Mesendoderm (in vitro differentiated cells): ENCODE data around the gene GLCE.

Experiments
- DNase-seq: peaks from one replicate; pipeline ENCODE4 v3.0.0; 2013
- H2AK5ac ChIP-seq: 2 replicates; pipeline ENCODE4 v1.6.1; 2013; ENCODE audit warnings: low read length, inconsistent platforms
- H2BK120ac ChIP-seq: 2 replicates; pipeline ENCODE4 v1.6.1; 2013; ENCODE audit warnings: low read depth, mild to moderate bottlenecking, low read length, moderate library complexity, mixed read lengths
- H2BK15ac ChIP-seq: replicated peaks from 2 replicates; pipeline ENCODE4 v1.6.1; 2013; ENCODE audit warnings: low read depth, mild to moderate bottlenecking, moderate library complexity
- H2BK5ac ChIP-seq: 2 replicates; pipeline ENCODE4 v1.6.1; 2013; ENCODE audit warnings: low read length, inconsistent platforms
- H3K18ac ChIP-seq: 2 replicates; pipeline ENCODE4 v1.6.1; 2013; ENCODE audit warnings: mild to moderate bottlenecking, low read length, mixed read lengths
- H3K23ac ChIP-seq: one replicate; pipeline ENCODE4 v1.6.1; 2013; ENCODE audit warnings: low read length
- H3K27ac ChIP-seq: 2 replicates; pipeline ENCODE4 v1.5.1; 2013; ENCODE audit warnings: low read depth, mild to moderate bottlenecking, inconsistent platforms, low read length, moderate library complexity
- H3K27me3 ChIP-seq: 2 replicates; pipeline ENCODE4 v1.6.1; 2013; ENCODE audit warnings: low read length, control low read depth, mild to moderate bottlenecking, inconsistent platforms; ENCODE audit not compliant: insufficient read depth, poor library complexity
- H3K36me3 ChIP-seq: 2 replicates; pipeline ENCODE4 v1.6.1; 2013; ENCODE audit warnings: low read length, inconsistent platforms; ENCODE audit not compliant: control insufficient read depth, insufficient read depth
- H3K4ac ChIP-seq: one replicate; pipeline ENCODE4 v1.6.1; 2013; ENCODE audit warnings: low read depth, mild to moderate bottlenecking, low read length, moderate library complexity
- H3K4me1 ChIP-seq: 2 replicates; pipeline ENCODE4 v1.6.1; 2013; ENCODE audit warnings: low read depth, low read length, inconsistent platforms; ENCODE audit not compliant: control insufficient read depth
- H3K4me2 ChIP-seq: 2 replicates; pipeline ENCODE4 v1.6.1; 2013; ENCODE audit warnings: low read length
- H3K4me3 ChIP-seq: 2 replicates; pipeline ENCODE4 v1.5.1; 2013; ENCODE audit warnings: mild to moderate bottlenecking, low read length
- H3K56ac ChIP-seq: one replicate; pipeline ENCODE4 v1.6.1; 2013; ENCODE audit warnings: low read length
- H3K79me1 ChIP-seq: 2 replicates; pipeline ENCODE4 v1.6.1; 2013; ENCODE audit warnings: low read length, inconsistent platforms
- H3K79me2 ChIP-seq: 2 replicates; pipeline ENCODE4 v1.6.1; 2013; ENCODE audit warnings: mild to moderate bottlenecking, low read length; ENCODE audit not compliant: control insufficient read depth, insufficient read depth
- H3K9ac ChIP-seq: 2 replicates; pipeline ENCODE4 v1.6.1; 2013; ENCODE audit warnings: low read length, inconsistent platforms
- H4K5ac ChIP-seq: one replicate; pipeline ENCODE4 v1.6.1; 2013; ENCODE audit warnings: low read length
- H4K8ac ChIP-seq: one replicate; pipeline ENCODE4 v1.6.1; 2013; ENCODE audit warnings: low read depth, mild to moderate bottlenecking, control low read depth, low read length, moderate library complexity
- WGBS: extraction: QIAGEN DNeasy Blood & Tissue Kit; methylation state at CpG from one replicate; pipeline ENCODE4 v1.1.7; 2013; ENCODE audit warnings: low lambda C conversion rate, missing lambda C conversion rate; ENCODE audit not compliant: insufficient coverage; ENCODE audit errors: extremely low coverage; 5-methylcytosine and 5-hydroxymethylcytosine counted together

GLCE gene

GRCh38 chr15:69118089-69118488, 42.3 kb upstream of the GLCE start:
- no peak overlapping the region for H3K4me3 ChIP-seq
- H2BK5ac ChIP-seq, result no peak overlapping the region
- H3K4me2 ChIP-seq, result no peak overlapping the region
- H2BK120ac ChIP-seq, result no peak overlapping the region
- no peaks in the 10 kb centered on the region for H3K79me2 ChIP-seq
- H3K4ac ChIP-seq, result no peak overlapping the region
- H2AK5ac ChIP-seq, result no peak overlapping the region
- no peak overlapping the region for H3K9ac ChIP-seq
- H3K23ac ChIP-seq, result no peak overlapping the region
- H4K8ac ChIP-seq, result no peak overlapping the region
- no peaks in the 10 kb centered on the region for H3K79me1 ChIP-seq
- no peak for DNase-seq
- H3K4me1 ChIP-seq, result peaks cover 13% of the 10 kb centered on the region
- WGBS, result no CpG with 5 or more reads among the region's 4 CpGs
- H3K56ac ChIP-seq, result peak overlapping the region; percentile 50
- no peak overlapping the region for H3K18ac ChIP-seq
- no peak overlapping the region for H3K27ac ChIP-seq
- H3K27me3 ChIP-seq, result no peaks in the 10 kb centered on the region
- no peak overlapping the region for H4K5ac ChIP-seq
- H3K36me3 ChIP-seq, result no peaks in the 10 kb centered on the region
- no peak overlapping the region for H2BK15ac ChIP-seq

- Histone ChIP-seq H2BK15ac (no peak overlapping the region), H3K18ac (no peak overlapping the region), H3K9ac (no peak overlapping the region), H4K5ac (no peak overlapping the region), H4K8ac (no peak overlapping the region), H3K4me1 (peaks cover 13% of the 10 kb centered on the region), H2BK120ac (no peak overlapping the region), H3K79me1 (no peaks in the 10 kb centered on the region), H3K4me2 (no peak overlapping the region), H2BK5ac (no peak overlapping the region), H3K56ac (peak overlapping the region; percentile 44), H2AK5ac (no peak overlapping the region), H3K27me3 (no peaks in the 10 kb centered on the region), H3K27ac (no peak overlapping the region), H3K4ac (no peak overlapping the region), H3K79me2 (no peaks in the 10 kb centered on the region), H3K4me3 (no peak overlapping the region), H3K23ac (no peak overlapping the region), H3K36me3 (no peaks in the 10 kb centered on the region)
- no CpG with 5 or more reads among the region's 2 CpGs for WGBS
- DNase-seq, result no peak
Observed at GRCh38 chr15:69119001-69119400, 41.4 kb upstream of the GLCE start.

DNA sequence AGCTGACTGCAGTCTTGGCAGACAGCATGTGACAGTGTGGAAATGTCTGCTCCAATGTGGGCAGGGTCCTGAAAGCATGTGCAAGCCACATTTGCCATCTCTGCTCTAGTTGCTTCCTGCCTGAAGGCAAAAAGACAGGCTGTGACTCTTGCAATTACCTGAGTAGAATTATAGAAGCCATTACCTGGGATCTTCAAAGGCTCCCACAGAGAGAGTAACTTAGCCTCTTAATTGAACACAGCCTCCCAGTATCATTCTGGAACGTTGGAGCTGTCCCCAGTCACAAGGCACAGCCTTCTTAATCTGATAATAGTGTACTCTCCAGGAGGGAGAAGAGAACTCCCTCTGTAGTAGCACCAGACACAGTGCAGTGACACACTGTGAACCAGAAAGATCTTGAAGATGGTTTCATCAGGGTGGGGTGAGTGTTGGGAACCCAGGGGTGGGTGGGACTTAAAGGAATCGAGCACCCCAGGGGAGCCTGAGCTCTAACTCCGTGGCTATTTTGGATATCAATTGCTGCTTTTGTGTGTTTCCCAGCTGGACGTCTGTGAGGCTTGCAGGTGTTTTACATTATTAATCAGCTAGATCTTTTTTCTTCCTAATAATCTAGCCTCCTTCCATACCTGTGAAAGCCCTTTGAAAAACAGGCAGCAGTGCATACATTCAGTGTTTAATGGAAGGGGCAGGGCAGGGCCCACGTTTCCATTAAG, 40.6 kb upstream of the GLCE start:
- H3K4me2 ChIP-seq, result no peak overlapping the region
- no peak overlapping the region for H3K4ac ChIP-seq
- H4K8ac ChIP-seq, result no peak overlapping the region
- no peak overlapping the region for H2BK15ac ChIP-seq
- no peaks in the 10 kb centered on the region for H3K36me3 ChIP-seq
- no peak overlapping the region for H3K4me3 ChIP-seq
- WGBS, result no CpG with 5 or more reads among the region's 5 CpGs
- no peak overlapping the region for H4K5ac ChIP-seq
- H3K79me1 ChIP-seq, result no peaks in the 10 kb centered on the region
- H3K27me3 ChIP-seq, result no peaks in the 10 kb centered on the region
- peaks cover 13% of the 10 kb centered on the region for H3K4me1 ChIP-seq
- no peak overlapping the region for H3K56ac ChIP-seq
- no peak overlapping the region for H3K18ac ChIP-seq
- H3K23ac ChIP-seq, result no peak overlapping the region
- no peak for DNase-seq
- no peaks in the 10 kb centered on the region for H3K79me2 ChIP-seq
- H2BK5ac ChIP-seq, result no peak overlapping the region
- H3K9ac ChIP-seq, result no peak overlapping the region
- H2AK5ac ChIP-seq, result no peak overlapping the region
- H2BK120ac ChIP-seq, result no peak overlapping the region
- H3K27ac ChIP-seq, result no peak overlapping the region

- Histone ChIP-seq H2BK5ac (no peak overlapping the region), H3K36me3 (no peaks in the 10 kb centered on the region), H3K4me3 (no peak overlapping the region), H3K27ac (no peak overlapping the region), H3K27me3 (no peaks in the 10 kb centered on the region), H3K4ac (no peak overlapping the region), H3K79me1 (no peaks in the 10 kb centered on the region), H2BK120ac (no peak overlapping the region), H3K23ac (no peak overlapping the region), H2BK15ac (no peak overlapping the region), H3K9ac (no peak overlapping the region), H4K8ac (no peak overlapping the region), H3K4me1 (peaks cover 13% of the 10 kb centered on the region), H3K4me2 (no peak overlapping the region), H3K18ac (no peak overlapping the region), H4K5ac (no peak overlapping the region), H3K79me2 (no peaks in the 10 kb centered on the region), H3K56ac (no peak overlapping the region), H2AK5ac (no peak overlapping the region)
- DNase-seq, result no peak
- WGBS, result no CpG with 5 or more reads among the region's 3 CpGs
Observed at GRCh38 chr15:69120732-69121131, 39.7 kb upstream of the GLCE start.

DNA sequence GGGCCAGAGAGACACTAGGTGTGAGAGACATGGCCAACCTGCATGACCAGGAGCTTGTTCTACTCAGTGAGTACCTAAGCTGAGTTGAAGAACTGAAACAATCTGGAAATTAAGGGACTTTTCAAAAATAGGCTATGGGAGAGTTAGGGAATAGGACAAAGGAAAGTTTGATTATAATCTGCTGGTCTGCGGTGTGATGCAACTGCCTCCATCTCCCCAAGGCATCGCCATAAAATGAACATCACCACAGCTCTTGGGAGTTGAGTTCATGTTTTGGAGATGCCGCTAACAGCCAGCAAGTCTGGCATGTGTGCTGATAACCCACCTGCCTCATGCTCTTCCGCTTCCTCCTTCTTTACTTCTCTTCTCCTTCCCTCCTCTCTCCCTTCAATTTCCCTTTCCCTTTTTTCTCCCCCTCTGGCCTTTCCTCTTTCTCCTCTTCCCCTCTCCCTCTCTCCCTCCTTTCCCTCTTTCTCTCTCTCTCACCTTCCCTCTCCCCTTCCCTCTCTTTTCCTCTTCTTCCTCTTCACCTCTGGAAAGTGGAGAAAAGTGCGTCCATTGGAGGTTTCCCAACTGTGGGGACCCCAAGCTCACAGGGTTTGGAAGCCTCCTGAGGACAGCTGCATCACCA, 39.1 kb upstream of the GLCE start:
- Histone ChIP-seq H4K8ac (no peak overlapping the region), H3K27me3 (no peaks in the 10 kb centered on the region), H3K27ac (no peak overlapping the region), H3K4me2 (no peak overlapping the region), H3K18ac (no peak overlapping the region), H3K36me3 (no peaks in the 10 kb centered on the region), H3K4me1 (peaks cover 13% of the 10 kb centered on the region), H2AK5ac (no peak overlapping the region), H2BK5ac (no peak overlapping the region), H3K56ac (no peak overlapping the region), H3K79me2 (no peaks in the 10 kb centered on the region), H2BK15ac (no peak overlapping the region), H3K9ac (no peak overlapping the region), H4K5ac (no peak overlapping the region), H3K4me3 (no peak overlapping the region), H2BK120ac (no peak overlapping the region), H3K79me1 (no peaks in the 10 kb centered on the region), H3K23ac (no peak overlapping the region), H3K4ac (no peak overlapping the region)
- no CpG with 5 or more reads among the region's 5 CpGs for WGBS
- no peak for DNase-seq

DNA sequence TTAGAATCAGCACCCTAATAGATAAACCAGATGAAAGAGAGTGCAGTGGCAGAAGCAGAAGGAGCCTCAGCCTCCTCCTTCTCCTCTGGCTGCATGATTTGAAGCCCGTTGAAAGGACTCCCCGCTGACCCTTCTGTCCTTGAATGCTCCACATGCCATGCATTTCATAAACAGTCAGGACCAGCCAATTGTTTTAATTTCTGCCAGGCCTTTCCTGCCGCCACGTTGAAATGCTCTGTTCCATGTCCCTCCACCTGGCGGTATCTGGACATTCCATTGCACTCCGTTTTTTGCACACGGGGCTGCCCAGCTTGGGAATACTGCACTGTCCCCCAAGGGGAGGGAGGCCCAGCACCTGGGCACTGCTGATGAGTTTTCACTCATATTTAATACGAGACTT, 35.2 kb upstream of the GLCE start:
- Histone ChIP-seq H2BK5ac (no peak overlapping the region), H3K23ac (no peak overlapping the region), H3K9ac (no peak overlapping the region), H3K4me2 (no peak overlapping the region), H3K18ac (no peak overlapping the region), H4K5ac (no peak overlapping the region), H2BK15ac (no peak overlapping the region), H3K27ac (no peak overlapping the region), H3K4ac (no peak overlapping the region), H4K8ac (no peak overlapping the region), H3K79me2 (no peaks in the 10 kb centered on the region), H3K4me3 (no peak overlapping the region), H2BK120ac (no peak overlapping the region), H3K27me3 (no peaks in the 10 kb centered on the region), H3K36me3 (no peaks in the 10 kb centered on the region), H2AK5ac (no peak overlapping the region), H3K56ac (no peak overlapping the region), H3K79me1 (no peaks in the 10 kb centered on the region), H3K4me1 (no peaks in the 10 kb centered on the region)
- no CpG with 5 or more reads among the region's 8 CpGs for WGBS
- DNase-seq, result no peak
